Renal cortical epithelial cell (primary cell): ENCODE data around the gene DNAH3. TPM values are rescaled to one million over a fixed set of nuclear protein-coding genes. Genes with fewer than 3 reads are reported as not detected.
"Not testable (repeated sequence)": the region's sequence is repeated elsewhere in the genome, so short reads cannot be mapped to it uniquely, and the experiment has no call there.

ENCODE experiments used
- DNase-seq: peaks from one replicate; pipeline ENCODE4 v3.0.0-alpha.2; 2011; ENCODE audit warnings: low read depth
- total RNA-seq: library from RNA; depleted of rRNA; stranded (reverse); fragments of >200 nt; gene quantifications from 2 replicates; pipeline ENCODE4 v1.2.3, GENCODE V29; 2014

Gene DNAH3
- total RNA-seq, 1 donor from 2014 or later = 0.40 TPM

GRCh38 chr16:20944861-20945574 is 205.6 kb downstream of the DNAH3 start:
- peak; percentile 30 for DNase-seq

- DNase-seq = no peak
These were observed 208.4 kb downstream of the DNAH3 start for GRCh38 chr16:20942256-20942655.

- no peak for DNase-seq
These were observed 209.1 kb downstream of the DNAH3 start for GRCh38 chr16:20941636-20941926.

- no peak for DNase-seq
These were observed 209.6 kb downstream of the DNAH3 start for GRCh38 chr16:20940871-20941635.

- no peak for DNase-seq
These were observed 211.0 kb downstream of the DNAH3 start for GRCh38 chr16:20939611-20940010.

GRCh38 chr16:20938426-20938825 is 212.2 kb downstream of the DNAH3 start:
- DNase-seq = no peak

- DNase-seq = no peak
These were observed 212.9 kb downstream of the DNAH3 start for GRCh38 chr16:20937736-20938135.

- DNase-seq = no peak
These were observed 217.1 kb downstream of the DNAH3 start for GRCh38 chr16:20933589-20933988.

- no peak for DNase-seq
These were observed 219.5 kb downstream of the DNAH3 start for GRCh38 chr16:20931066-20931600.

- no peak for DNase-seq
These were observed 220.3 kb downstream of the DNAH3 start for GRCh38 chr16:20930365-20930690.

GRCh38 chr16:20929676-20930364 is 220.8 kb downstream of the DNAH3 start:
- DNase-seq = not testable (repeated sequence)

GRCh38 chr16:20928774-20929411 is 221.8 kb downstream of the DNAH3 start:
- DNase-seq = no peak

GRCh38 chr16:20925751-20926150 is 224.9 kb downstream of the DNAH3 start:
- no peak for DNase-seq

GRCh38 chr16:20923876-20924275 is 226.8 kb downstream of the DNAH3 start:
- DNase-seq = no peak

- no peak for DNase-seq
These were observed 229.8 kb downstream of the DNAH3 start for GRCh38 chr16:20920799-20921198.

GRCh38 chr16:20920091-20920490 is 230.6 kb downstream of the DNAH3 start:
- DNase-seq = no peak

GRCh38 chr16:20918486-20919239 is 232.0 kb downstream of the DNAH3 start:
- peak; percentile 63 for DNase-seq

- DNase-seq = no peak
These were observed 233.7 kb downstream of the DNAH3 start for GRCh38 chr16:20916942-20917341.

GRCh38 chr16:20916289-20916688 is 234.4 kb downstream of the DNAH3 start:
- no peak for DNase-seq

GRCh38 chr16:20911361-20911760 is 239.3 kb downstream of the DNAH3 start:
- DNase-seq = peak; percentile 56

- peak; percentile 94 for DNase-seq
These were observed 239.8 kb downstream of the DNAH3 start for GRCh38 chr16:20910781-20911321.
